Nephron (organoid): ENCODE measurements around the gene TUBB1.

Source experiments
- H3K27ac Mint-ChIP-seq, 3 experiments: 2 replicates each; pipeline ENCODE4 v1.8.0; 2020; ENCODE audit warnings: mixed read lengths in 3 of 3, mild to moderate bottlenecking in 2 of 3, moderate library complexity in 1 of 3
- H3K27me3 Mint-ChIP-seq: 2 replicates; pipeline ENCODE4 v1.8.0; 2021; ENCODE audit warnings: low read depth, mild to moderate bottlenecking, moderate library complexity, mixed read lengths
- H3K36me3 Mint-ChIP-seq: 2 replicates; pipeline ENCODE4 v1.8.0; 2020; ENCODE audit warnings: low read depth, mixed read lengths
- H3K4me1 Mint-ChIP-seq: 2 replicates; pipeline ENCODE4 v1.8.0; 2020; ENCODE audit warnings: mixed read lengths
- H3K4me3 Mint-ChIP-seq, 3 experiments: 2 replicates each; pipeline ENCODE4 v1.8.0; 2020; ENCODE audit warnings: mild to moderate bottlenecking in 3 of 3, mixed read lengths in 3 of 3, moderate library complexity in 2 of 3
- H3K9me3 Mint-ChIP-seq: 2 replicates; pipeline ENCODE4 v1.8.0; 2020; ENCODE audit warnings: mixed read lengths
- TF ChIP-seq, protein P1 (sequence below), 3 experiments: fragments of 200-600 bp; sonication (generic); IDR thresholded peaks; one replicate each; pipeline ENCODE4 v1.5.0; 2021; ENCODE audit warnings: antibody characterized with exemption in 3 of 3; ENCODE audit not compliant: unreplicated experiment in 3 of 3

The TUBB1 gene

DNA sequence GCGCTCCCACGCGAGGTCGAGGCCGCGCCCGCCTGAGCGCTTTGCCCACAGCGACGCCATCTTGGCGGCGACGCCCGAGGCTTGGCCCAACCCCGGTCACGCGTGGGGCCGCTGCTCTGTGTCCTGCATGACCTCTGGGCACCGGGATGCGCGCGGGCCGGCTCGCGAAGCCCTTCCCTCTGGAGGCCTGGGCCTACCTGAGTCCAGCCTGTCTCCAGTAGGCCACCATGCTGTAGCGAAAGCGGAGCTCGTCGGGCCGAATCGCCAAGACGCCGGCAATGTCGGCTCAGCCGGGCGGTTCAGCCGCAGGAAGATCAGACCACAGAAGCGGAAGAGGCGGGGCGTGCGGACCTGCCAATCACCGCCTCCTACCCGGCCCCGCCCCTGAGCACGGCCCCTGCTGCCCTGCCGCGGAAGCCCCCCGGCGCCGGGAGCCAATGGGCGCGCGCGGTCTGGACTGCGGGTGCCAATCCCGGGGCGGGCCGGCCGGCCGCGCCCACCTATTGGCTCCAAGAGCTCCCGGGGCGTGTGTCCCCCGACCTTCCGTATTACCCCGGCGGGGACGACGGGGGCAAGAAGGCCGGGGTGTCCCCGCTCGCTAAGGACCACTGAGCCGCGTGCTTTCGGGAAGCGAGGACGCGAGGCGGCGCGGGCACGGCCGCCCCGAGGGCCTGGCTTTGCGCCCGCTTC is 12.9 kb downstream of the TUBB1 start, which contains the start of gene ATP5F1E:
Gene ATP5F1E, minus strand, starts transcription at position 313 of the 690 bp plus-strand sequence. Its CDS starts 84 bp downstream, at position 229.
- H3K27ac Mint-ChIP-seq, result peak within 1 kb of the TSS; percentile 79 to 94 (median 93)
- TF ChIP-seq, protein P1, sequence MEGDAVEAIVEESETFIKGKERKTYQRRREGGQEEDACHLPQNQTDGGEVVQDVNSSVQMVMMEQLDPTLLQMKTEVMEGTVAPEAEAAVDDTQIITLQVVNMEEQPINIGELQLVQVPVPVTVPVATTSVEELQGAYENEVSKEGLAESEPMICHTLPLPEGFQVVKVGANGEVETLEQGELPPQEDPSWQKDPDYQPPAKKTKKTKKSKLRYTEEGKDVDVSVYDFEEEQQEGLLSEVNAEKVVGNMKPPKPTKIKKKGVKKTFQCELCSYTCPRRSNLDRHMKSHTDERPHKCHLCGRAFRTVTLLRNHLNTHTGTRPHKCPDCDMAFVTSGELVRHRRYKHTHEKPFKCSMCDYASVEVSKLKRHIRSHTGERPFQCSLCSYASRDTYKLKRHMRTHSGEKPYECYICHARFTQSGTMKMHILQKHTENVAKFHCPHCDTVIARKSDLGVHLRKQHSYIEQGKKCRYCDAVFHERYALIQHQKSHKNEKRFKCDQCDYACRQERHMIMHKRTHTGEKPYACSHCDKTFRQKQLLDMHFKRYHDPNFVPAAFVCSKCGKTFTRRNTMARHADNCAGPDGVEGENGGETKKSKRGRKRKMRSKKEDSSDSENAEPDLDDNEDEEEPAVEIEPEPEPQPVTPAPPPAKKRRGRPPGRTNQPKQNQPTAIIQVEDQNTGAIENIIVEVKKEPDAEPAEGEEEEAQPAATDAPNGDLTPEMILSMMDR (IDR thresholded peaks at IDR 0.05; ENCODE audit: unreplicated experiment in 3 of 3), result no peak
- H3K4me1 Mint-ChIP-seq, result peaks cover 53% of the 10 kb centered on the region
- H3K9me3 Mint-ChIP-seq, result no peaks in the 10 kb centered on the region
- no peaks in the 10 kb centered on the region for H3K27me3 Mint-ChIP-seq
- peaks cover 58% of the 10 kb centered on the region for H3K36me3 Mint-ChIP-seq
- peak within 1 kb of the TSS; percentile 89 to 97 (median 95) for H3K4me3 Mint-ChIP-seq

DNA sequence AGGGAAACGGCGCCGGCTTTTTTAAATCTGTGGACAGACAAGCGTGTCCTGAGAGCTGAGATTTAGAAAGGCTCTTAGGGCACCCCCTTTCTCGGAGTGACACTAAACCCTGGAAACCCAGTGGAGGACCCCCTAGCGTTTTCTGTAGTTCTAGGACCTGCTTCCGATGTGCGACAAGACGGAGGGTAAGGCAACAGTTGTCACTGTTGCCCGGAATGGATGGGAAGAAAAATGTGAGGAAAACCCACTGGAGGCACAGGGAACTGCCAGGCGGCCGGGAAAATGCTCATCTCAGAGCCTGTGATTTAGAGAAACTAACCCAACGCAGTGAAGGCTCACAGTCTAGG is 13.5 kb downstream of the TUBB1 start:
- Mint-ChIP-seq H3K4me3 (peak overlapping the region; percentile 89 to 95 (median 92)), H3K27me3 (no peaks in the 10 kb centered on the region), H3K9me3 (no peaks in the 10 kb centered on the region), H3K4me1 (peaks cover 47% of the 10 kb centered on the region), H3K36me3 (peaks cover 58% of the 10 kb centered on the region), H3K27ac (peak overlapping the region; percentile 79 to 94 (median 93))
- TF ChIP-seq, protein P1 (IDR thresholded peaks at IDR 0.05; ENCODE audit: unreplicated experiment in 3 of 3), result peak in 2 of 3 experiments; percentile 33 to 39

DNA sequence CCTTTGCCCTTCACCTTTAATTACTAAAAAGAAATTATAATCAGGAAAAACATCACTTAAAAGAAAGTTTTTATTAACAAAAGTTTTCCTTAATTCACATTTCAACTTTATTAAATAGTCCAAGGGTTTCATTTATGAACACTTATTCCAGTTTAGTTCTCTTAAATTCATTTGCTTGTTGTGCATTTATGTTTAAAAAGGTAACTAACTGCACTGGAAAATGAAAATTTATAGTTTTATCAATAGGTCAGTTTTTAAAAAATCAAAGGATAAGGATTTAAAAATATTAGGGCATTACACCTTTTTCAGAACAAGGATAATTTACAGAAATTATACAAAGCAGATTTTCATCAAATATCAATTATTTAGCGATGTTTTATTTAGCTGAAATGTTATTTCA is 13.9 kb downstream of the TUBB1 start:
- Mint-ChIP-seq H3K36me3 (peaks cover 59% of the 10 kb centered on the region), H3K4me3 (peak overlapping the region; percentile 89 to 95 (median 92)), H3K4me1 (peaks cover 43% of the 10 kb centered on the region), H3K27me3 (no peaks in the 10 kb centered on the region), H3K9me3 (no peaks in the 10 kb centered on the region), H3K27ac (peak overlapping the region; percentile 79 to 94 (median 93))
- TF ChIP-seq, protein P1 (IDR thresholded peaks at IDR 0.05; ENCODE audit: unreplicated experiment in 3 of 3), result no peak

DNA sequence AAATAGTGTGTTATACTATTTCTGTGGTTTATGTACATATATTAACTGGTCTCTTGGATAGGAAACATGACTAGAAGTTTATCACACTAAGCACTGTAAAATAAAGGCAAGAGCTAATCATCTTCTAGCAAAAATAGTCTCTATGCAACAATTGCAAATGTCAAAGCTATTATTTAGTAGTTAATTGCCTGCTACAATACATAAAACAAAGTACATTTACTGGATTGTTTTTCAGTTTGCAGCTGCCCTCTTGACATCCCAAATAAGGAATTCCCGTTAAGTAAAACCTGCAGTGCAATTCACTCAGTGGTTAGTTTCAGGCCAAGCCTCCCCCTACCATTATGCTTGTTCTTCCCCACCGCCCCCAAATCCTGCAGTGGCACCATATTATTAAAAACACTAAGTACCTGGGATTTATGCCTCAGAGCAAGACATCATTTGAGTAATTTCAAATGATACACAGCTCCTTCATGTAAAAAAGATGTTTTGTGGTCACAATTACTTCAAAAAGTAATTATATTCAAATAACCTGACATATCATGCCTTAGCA is 14.5 kb downstream of the TUBB1 start:
- no peaks in the 10 kb centered on the region for H3K9me3 Mint-ChIP-seq
- H3K4me3 Mint-ChIP-seq, result peak overlapping the region; percentile 70 to 80 (median 73)
- no peaks in the 10 kb centered on the region for H3K27me3 Mint-ChIP-seq
- H3K4me1 Mint-ChIP-seq, result peaks cover 38% of the 10 kb centered on the region
- TF ChIP-seq, protein P1 (IDR thresholded peaks at IDR 0.05; ENCODE audit: unreplicated experiment in 3 of 3), result no peak
- H3K36me3 Mint-ChIP-seq, result peaks cover 57% of the 10 kb centered on the region
- peak overlapping the region in 2 of 3 experiments; percentile 37 to 41 for H3K27ac Mint-ChIP-seq

DNA sequence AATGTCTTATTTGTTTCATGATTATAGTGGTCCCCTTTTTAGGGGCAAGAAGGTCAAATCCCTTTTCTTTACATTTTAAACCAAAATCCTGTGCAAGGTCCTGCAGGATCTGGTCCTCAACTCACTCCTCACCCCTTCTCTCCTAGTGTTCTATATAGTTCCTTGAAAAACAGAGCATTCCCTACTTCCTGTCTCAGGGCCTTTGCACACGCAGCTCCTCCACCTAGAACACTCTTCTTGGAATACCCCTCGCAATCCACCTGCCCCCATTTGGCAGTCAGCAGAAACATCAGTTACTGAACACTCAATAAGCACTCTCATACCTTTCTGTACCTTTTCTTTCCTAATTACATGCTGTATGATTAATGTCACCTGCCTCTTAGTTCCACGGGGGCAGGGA is 16.2 kb downstream of the TUBB1 start:
- peak overlapping the region in 2 of 3 experiments; percentile 9 to 44 for H3K4me3 Mint-ChIP-seq
- TF ChIP-seq, protein P1 (IDR thresholded peaks at IDR 0.05; ENCODE audit: unreplicated experiment in 3 of 3), result no peak
- H3K27me3 Mint-ChIP-seq, result no peaks in the 10 kb centered on the region
- H3K4me1 Mint-ChIP-seq, result peaks cover 38% of the 10 kb centered on the region
- H3K27ac Mint-ChIP-seq, result no peak overlapping the region
- H3K9me3 Mint-ChIP-seq, result no peaks in the 10 kb centered on the region
- peaks cover 49% of the 10 kb centered on the region for H3K36me3 Mint-ChIP-seq
